Hypothalamus (tissue), 51 donors: Measurements from ENCODE around the gene MZT2B.
"Not testable (repeated sequence)": the region's sequence is repeated elsewhere in the genome, so short reads cannot be mapped to it uniquely, and the experiment has no call there.

Experiments used
- DNase-seq, 51 donors: peaks; one replicate each; lab custom pipeline; 2025; lab: John Stamatoyannopoulos, UW

The MZT2B gene, protein sequence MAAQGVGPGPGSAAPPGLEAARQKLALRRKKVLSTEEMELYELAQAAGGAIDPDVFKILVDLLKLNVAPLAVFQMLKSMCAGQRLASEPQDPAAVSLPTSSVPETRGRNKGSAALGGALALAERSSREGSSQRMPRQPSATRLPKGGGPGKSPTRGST

DNA sequence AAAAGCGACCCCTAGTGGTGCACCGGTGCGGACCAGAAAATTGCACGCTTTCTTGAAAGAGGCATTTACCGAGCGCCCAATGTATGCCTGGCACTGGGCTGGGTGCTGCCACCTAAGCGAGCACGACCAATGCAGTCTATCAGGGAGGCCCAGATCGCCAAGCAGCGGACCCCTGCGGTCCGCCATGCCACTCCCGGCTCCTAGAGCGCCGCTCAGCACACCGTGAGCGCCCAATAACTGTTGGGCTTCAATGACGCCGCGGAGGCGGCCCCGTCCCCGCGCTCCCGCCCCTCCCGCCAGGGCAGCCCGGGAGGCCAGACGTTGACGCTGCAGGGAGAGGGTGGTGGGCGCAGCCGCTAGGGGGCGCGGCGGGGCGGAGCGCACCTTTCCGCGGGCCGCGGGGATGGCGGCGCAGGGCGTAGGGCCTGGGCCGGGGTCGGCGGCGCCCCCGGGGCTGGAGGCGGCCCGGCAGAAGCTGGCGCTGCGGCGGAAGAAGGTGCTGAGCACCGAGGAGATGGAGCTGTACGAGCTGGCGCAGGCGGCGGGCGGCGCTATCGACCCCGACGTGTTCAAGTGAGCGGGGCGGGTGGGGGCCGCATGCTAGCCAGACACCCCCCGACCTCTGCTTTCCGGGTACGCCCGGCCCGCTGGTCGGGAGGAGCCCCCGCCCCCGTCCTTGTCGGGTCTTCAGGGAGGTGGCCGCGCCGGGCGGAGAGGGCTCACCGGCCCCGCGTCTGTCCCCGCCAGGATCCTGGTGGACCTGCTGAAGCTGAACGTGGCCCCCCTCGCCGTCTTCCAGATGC is at the start of gene MZT2B:
TSS of gene MZT2B (plus strand) at position 383 of the 803 bp plus-strand sequence. CDS start at position 404, 21 bp downstream.
- DNase-seq = peak; percentile 17 to 94 (median 80)

DNA sequence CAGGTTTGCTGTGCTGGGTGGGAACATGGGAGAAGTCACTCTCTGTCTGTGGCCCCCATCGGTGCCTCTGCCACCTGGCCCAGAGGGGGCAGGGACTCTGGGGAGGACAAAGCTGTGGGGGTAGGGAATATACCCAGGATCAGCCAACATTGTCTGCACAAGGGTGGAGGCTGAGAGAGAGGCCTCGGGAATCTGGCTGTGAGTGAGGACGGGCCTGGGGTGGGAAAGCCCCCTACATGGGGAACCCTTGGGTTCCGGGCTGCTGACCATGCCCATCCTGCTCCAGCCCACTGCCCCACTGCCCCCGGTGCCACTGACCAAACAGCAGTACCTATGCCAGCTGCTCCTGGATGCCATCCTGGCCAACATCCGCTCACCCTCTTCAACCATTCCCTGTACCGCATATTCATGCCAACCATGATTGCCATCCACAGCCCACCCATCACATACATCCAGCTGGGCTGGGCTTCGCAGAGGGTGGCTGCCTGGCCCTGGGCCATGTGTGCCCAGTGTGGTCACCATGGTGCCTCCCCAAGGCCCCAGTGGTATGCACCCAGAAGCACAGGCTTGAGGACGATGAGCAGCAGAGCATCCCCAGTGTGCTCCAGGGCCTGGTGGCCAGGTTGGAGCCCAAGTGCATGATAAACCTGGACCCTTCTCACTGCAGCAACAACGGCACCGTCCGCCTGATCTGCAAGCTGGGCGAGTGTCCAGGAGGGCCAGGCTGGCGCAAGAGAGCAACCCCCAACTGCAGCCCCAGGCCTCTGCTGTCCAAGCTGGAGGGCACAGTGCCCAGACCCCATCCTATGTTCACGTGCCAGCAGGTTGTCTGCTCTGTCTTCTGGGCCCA is 46.1 kb upstream of the MZT2B start:
- DNase-seq = no peak

DNA sequence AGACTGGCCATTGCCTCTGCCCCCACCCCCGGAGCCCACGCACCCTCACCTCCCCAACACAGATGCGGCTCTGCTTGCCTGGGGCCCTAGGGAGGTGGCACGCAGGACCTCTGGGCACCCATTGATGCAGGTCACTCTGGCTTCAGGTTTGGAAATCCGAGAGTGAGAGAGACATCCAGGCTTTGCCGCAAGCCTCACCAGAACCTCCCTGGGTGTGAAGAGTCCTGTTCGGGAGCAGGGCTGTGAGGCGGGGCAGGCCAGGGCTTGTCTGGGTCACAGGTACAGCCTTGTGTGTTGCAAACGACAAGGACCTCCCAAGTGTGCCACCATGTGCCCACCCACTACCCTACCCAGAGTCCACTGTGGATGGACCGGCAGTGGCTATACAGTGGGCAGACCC is 45.5 kb upstream of the MZT2B start:
- DNase-seq = not testable (repeated sequence)

DNA sequence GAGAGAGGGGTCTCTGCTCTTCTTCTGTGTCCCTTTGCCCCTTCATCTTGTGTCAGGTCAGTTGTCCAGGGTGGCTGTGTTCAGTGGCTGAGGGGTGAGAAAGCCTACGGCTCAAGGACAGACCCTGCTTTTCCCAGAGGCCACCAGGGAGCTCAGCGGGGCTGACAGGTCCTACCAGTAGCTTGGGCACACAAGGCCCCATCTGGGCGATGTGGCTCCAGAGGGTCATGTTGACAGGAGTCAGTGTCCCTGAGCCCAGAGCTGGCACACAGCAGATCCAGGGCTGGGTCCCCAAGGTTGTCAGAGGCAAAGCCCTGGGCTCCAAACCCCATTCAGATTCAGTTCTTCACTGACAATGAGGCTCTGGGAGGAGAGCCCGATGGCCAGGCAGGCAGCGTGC is 44.9 kb upstream of the MZT2B start:
- DNase-seq = not testable (repeated sequence)

DNA sequence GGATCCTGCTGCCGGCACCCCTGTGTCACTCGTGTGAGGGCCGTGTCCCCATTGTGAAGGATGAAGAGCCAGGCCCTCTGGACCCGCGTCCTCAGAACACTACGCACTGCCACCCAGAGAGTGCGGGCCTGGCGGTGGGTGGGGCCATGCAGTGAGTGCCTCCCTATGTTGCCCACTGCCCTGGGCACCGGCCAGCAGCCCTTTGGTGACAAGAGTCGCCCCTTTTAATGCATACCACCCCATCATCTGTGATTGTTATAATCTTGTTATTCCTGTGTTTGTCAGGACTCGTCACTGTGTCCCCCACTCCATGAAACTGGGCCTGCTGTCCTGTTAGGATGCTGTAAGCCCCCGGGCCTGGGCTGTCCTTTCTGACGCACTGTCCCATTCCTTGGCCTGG is 43.7 kb upstream of the MZT2B start:
- not testable (repeated sequence) for DNase-seq

DNA sequence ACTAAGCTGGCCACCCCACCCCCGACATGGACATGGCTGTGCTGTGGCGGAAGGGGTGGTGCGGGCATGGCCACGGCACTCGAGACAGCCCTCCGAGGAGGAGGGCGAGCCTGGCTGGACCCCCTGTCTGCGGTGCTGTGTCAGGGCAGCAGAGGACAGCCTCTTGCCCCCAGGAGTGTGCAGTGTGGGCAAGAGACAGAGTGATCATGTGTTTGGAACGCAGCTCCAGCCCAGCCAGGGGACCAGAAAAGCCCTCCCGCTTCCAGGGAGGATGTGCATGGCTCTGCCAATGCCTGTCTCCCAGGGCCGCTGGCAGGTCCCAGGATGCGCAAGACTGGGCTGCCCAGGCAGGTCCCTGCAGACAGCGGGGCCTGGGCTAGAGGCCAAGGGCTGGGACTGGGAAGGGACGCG is 43.2 kb upstream of the MZT2B start:
- not testable (repeated sequence) for DNase-seq

DNA sequence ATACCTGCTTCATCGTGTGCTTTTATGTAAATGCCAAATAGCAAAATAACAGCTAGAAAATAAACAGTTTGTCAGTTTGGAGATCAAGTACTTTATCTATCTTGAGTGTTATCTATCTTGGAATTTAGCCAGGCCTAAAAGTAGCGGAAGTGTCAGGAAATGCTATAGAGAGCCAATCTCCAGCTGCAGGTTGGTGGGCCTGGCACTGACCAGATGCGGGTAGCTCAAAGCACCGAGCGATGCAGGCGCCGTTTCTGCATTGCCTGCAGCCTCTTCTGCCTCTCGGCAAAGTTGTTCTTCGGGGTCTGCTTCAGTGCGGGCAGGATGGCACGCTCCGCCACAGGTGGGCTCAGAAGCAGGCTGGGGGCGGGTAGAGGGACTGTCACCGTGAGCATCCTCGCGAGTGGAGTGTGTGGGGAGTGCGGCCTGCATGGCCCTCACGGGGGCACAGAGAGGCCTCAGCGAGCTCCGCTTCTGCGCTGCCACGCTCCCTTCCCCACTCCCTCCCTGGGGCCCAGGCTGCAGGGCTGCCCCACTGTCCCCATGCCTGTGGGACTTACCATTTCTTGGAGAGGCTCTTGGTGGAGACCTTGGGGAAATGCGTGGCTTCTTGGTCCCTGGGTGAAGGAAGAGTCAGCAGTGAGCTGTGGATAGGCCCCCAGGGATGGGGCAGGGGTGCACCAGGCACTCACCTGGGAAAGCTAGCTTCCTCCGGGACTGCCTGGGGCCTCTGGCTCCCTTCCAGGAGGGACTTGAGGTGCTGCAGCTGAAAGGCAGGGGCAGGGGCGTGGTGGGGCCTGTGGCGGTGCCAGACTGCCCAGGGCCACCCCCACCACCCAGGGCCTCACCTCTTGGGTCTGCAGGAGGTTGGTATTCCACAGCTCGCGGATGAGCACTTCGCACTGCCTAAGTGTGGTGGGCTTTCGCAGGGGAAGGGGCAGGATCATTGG is 42.5 kb upstream of the MZT2B start:
- not testable (repeated sequence) for DNase-seq

DNA sequence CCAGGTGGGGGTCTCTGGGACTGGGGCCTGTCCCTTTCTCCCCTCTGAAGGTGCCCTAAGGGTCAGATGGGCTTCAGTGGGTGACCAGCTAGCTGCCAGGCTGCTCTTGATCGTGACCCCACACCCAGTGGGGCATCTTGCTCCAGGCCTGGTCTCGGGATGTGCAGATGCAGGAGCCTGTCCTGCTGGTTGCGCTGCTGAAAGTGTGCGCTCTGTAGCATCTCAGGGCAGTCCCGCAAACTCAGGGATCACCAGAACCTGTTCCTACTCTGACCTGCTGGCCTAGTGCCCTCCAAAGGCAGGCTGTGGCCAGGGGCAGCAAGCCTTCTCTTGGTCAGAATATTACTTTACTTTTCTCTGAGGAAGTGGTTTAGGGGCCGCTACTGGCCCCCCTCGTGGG is 41.5 kb upstream of the MZT2B start:
- DNase-seq = not testable (repeated sequence)

DNA sequence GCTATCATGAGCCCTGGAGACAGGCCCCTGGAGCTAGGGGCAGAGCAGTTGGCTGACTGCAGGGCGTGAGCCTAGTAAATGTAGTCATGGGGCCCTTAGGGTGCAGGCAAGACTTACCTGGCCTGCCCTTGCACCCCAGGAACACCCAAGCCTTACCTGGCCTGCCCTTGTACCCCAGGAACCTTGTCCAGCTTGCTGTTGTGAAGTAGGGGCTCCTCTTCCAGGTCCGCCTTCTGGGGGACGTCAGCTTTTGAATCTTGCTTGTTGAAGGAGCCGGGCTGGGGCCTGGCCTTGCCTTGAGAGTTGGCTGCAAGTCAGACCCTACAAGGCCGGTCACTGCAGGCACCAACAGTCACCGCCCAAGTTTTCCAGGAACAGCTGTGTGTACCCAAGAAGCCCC is 41.1 kb upstream of the MZT2B start:
- not testable (repeated sequence) for DNase-seq

DNA sequence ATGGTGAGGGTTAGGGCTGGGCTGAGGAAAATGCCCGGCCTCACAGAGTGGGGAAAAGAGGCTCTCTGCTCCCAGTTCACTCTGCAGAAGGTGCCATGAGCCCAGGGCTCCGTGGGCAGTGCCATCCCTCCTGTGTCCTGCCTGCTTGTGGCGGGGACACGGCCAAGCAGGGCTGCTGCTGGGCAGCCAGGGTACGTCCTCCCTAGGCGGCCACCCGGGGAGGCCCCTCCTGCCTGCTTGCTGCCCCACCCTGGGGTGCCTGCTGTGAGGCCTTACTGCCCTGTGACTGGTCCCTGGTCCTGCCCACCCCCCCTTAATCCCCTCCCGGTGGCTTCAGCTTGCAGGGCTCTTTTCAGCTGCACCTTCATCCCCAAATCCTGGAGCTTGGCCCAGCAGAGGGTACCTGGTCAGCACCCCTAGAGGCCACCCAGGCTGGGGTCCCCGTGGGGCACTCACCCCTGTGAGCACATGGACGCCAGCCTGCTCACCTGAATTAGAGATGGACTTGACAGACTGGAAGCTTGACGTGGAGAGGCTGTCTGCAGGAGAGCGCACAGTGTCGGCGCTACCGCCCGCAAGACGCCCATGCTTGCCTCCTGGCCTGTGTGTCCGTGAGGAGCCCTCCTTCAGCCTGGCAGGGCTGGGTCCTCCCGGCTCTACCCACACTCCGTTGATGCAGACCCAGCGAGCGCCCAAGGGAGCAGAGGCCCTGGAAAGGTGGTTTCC is 40.3 kb upstream of the MZT2B start:
- DNase-seq = not testable (repeated sequence)

DNA sequence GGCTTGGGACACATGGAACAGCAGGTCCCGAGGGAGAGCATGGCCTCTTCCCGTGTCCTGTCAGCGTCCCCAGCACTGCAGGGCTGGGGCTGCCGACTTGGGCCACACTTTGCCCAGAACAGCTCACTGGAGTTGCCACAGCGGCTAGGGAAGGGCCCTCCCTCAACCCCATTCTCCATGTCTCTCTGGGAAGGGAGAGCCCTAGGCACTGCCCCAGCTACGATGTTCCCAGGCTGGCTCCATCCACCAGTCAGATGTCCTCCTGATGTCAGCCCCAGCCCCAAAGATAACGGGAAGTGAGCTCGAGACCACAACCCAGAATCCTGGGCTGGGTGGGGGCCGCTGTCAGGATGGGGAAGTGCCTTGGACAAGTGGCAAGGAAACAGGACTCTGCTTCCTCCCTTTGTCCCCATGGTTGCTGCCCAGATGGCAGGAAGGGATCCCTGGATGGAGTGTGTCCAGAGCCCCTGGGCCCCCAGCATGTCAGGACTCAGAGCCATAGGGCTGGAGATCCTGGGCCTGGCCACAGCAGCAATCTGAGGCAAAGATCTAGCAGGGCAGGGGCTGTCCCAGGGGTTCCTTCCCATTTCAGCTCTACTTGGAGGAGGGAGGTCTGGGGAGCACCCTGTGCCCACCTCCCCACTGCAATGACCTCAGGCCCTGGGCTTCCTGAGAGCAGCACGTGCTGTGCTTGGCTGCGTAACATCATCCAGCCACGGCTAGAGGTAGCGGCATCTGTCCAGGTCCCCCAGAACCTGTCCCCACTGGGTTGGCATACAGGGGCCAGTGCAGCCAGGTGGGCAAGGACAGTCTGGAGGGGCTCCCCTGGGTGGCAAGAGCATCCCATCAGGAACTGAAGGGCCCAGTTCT is 39.4 kb upstream of the MZT2B start:
- not testable (repeated sequence) for DNase-seq

DNA sequence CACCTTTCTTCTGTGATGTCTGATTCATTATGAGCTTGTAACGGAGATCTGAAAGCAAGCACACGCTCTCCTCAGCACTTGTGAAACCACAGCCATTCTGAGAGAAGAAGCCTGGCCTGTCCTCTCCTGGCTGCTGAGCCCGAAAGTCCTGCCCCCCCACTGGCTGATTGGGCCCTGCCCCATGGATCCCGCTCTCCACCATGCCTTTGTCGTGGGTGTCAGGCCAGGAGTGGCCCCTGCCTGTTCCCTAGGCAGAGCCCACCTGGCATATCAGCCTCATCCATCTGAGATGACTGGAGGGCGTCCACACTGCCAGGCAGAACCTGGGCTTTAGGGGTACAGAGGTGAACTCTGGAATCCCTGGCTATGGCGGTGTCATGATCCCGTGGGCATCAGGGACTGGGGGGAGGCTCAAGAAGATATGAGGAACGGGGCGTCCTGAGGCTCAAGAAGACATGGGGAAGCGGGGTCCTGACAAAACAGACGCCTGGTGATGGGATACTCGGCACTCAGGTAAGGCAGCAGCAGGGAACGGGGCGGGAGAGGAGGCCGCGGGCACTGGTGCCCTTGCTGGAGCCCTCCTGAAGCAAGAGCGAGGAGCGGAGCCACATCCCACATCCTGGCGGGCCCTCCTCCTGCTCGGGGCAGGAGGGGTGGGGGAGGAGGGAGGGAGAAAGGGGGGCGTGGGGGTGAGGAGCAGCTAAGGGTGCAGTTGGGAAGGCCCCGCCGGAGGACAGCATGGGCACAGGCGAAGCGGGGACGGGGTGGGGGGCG is 38.6 kb upstream of the MZT2B start:
- DNase-seq = not testable (repeated sequence)

DNA sequence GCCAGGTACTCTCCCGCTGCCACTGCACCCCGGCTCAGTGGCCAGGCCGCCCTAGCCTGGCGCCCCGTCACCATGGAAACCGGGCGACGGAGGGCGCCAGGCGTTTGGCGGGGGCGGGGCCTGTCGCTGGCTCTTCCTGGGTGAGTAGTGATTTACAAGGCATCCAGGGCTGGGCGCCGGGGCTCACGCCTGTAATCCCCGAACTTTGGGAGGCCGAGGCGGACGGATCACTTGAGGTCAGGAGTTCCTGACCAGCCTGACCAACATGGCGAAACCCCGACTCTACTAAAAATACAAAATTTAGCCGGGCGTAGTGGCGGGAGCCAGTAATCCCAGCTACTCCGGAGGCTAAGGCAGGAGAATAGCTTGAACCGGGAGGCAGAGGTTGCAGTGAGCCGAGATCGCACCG is 37.1 kb upstream of the MZT2B start, which contains the start of gene CCDC74B:
TSS of gene CCDC74B (minus strand) at position 107 of the 409 bp plus-strand sequence. CDS start 116 bp downstream, outside the sequence.
- peak in 23 of 51 donors; percentile 10 to 58 (median 32) for DNase-seq

DNA sequence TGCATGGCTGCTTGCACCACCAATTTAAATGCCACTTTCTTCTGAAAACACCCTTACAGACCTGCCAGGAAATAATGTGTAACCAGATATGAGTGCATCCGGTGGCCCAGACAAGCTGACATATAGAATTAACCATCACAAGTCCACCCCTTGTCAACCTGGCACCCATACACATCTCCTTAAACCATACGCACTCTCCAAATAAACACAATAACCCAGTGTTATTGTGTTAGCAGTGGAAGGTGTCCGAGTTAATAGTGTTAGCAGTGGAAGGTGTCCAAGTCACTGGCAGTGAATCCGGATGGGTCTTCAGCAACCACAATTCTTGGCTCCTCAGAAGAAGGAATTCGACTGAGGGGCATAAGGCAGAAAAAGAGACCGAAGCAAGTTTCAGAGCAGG is 33.5 kb upstream of the MZT2B start:
- not testable (repeated sequence) for DNase-seq

DNA sequence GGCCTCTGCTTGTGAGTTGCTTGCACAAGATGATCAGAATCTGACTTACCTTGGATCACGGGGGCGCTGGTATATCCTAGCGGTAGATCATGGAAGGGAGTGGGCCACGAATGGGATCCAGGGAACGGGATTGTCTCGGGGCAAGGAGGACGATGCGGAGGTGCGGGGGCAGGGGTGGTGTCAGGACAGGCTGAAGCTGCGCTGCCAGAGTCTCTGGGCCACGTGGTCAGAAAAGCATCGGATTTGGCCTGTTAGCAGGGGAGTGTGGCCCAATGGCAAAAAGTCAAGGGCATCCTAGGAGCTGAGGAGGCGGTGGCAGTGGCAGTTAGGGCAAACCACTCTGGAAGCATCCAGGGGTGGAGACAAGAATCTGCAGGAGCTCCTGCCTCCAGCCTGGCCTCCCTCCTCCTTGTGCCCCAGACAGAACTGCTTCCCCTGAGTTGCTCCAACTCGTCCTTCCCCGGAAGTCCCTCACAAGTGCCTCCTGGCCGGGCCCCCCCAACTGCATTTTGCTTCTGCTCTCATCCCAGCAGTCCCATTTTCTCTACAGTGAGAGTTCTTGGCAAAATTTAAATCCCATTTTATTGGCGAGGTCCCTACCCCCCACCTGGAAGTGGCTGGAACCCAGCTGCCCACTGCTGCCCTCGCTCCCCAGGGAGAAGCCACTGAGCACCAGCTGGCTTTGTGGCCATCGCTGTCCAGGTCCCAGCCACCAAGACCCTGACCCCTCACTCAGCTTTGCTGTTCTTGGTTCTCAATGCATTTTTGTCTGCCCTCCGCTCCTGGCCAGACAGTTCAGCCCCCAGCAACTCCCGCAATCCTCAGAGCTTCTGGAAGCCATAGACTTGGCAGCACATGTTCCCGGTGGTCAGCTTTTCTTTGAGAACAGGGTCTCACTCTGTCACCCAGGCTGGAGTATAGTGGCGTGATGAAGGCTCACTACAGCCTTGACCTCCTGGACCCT is 31.6 kb upstream of the MZT2B start:
- DNase-seq = no peak

DNA sequence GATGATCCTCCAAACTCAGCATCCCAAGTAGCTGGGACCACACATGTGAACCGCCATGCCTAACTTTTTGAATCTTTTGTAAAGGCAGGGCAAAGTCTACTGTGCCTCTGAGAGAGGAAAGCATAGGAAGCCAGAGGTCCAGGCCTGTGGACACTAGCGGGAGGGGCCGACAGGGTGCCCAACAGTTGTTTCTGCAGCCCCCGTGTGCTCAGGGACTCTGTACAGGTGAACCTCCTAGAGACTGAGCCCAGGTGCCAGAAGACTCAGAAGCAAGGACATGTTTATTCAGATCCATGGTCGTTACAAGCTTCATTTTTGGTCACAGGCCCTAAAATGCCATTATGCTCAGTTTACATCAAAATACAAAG is 30.9 kb upstream of the MZT2B start:
- DNase-seq = not testable (repeated sequence)
